Omental fat pad (tissue), 4 donors: ENCODE measurements around the gene CABLES1. TPM values are rescaled to one million over a fixed set of nuclear protein-coding genes. Genes with fewer than 3 reads are reported as not detected.

ENCODE experiments used
- ATAC-seq: fragments of 150-250 bp; one replicate; pipeline ENCODE4 v1.9.1; 2016; ENCODE audit warnings: mild to moderate bottlenecking, moderate library complexity; ENCODE audit not compliant: low FRiP score
- DNase-seq: peaks from one replicate; pipeline ENCODE4 v3.0.0-alpha.2; 2019; ENCODE audit warnings: low spot score
- total RNA-seq, 4 donors: library from RNA; depleted of rRNA; stranded (reverse); fragments of >200 nt; gene quantifications; one replicate each; pipeline ENCODE4 v1.1.0, GENCODE V29; 2016
- TF ChIP-seq, protein P1 (sequence below), 3 donors: fragments of 450-650 bp; IDR thresholded peaks; one replicate each; pipeline ENCODE4 v1.5.1; 2016 to 2017; ENCODE audit warnings: antibody characterized with exemption in 3 of 3, mild to moderate bottlenecking in 3 of 3, moderate library complexity in 2 of 3

Gene CABLES1
- total RNA-seq, 4 donors from 2014 or later, result 24.4 to 95.9 (median 30.4) TPM

GRCh38 chr18:23306822-23307221, 171.5 kb downstream of the CABLES1 start:
- DNase-seq, result no peak
- TF ChIP-seq, protein P1, sequence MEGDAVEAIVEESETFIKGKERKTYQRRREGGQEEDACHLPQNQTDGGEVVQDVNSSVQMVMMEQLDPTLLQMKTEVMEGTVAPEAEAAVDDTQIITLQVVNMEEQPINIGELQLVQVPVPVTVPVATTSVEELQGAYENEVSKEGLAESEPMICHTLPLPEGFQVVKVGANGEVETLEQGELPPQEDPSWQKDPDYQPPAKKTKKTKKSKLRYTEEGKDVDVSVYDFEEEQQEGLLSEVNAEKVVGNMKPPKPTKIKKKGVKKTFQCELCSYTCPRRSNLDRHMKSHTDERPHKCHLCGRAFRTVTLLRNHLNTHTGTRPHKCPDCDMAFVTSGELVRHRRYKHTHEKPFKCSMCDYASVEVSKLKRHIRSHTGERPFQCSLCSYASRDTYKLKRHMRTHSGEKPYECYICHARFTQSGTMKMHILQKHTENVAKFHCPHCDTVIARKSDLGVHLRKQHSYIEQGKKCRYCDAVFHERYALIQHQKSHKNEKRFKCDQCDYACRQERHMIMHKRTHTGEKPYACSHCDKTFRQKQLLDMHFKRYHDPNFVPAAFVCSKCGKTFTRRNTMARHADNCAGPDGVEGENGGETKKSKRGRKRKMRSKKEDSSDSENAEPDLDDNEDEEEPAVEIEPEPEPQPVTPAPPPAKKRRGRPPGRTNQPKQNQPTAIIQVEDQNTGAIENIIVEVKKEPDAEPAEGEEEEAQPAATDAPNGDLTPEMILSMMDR (IDR thresholded peaks at IDR 0.05), result no peak
- ATAC-seq, result no peak

DNA sequence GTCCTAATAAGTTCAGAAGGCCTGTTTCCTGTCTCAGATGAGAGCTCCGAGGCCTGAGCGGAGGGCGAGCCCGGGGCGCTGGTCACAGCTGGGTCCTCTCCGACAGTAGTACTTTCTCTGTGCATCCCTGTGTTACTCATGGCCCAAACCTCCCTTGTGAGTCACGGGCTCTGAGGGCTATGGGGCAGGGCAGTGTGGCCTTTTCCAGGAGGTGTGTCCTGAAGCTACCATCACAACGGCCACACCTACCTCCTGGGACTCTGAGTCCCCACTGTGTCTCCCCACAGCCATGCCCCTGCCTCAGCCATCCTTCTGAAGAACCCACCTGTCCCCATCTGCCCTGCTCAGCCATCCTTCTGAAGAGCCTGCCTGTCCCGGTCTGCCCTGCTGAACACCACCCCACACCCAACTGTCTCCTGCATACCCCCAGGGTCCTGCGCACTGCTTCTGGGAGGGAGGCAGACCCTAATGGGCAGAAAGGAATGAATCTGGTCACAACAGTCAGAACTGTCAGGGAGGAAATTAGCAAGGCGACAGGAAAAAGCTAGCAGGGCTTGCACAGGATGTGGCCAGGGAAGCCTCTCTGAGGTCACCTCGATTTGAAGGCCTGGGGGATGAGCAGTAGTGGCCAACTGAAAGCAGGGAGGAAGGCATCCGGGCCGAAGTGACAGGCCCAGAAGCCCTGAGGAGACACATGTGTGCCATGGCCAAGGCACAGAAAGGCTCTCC, 172.4 kb downstream of the CABLES1 start:
- DNase-seq (no peak), ATAC-seq (no peak)
- TF ChIP-seq, protein P1 (IDR thresholded peaks at IDR 0.05), result no peak

Other genes starting within 250 kb of the CABLES1 start
- gene RBBP8, start 202.2 kb upstream of the CABLES1 start, total RNA-seq, result 10 to 100 TPM; 14.2 to 63.4 (median 32.9) TPM